CD4-positive, alpha-beta T cell treated with Interleukin-17A for 1 hour (primary cell): Measurements from ENCODE around the gene TMEM176B.

Experiments
- DNase-seq: peaks from one replicate; pipeline ENCODE4 v3.0.0-alpha.2; 2020

The TMEM176B gene

DNA sequence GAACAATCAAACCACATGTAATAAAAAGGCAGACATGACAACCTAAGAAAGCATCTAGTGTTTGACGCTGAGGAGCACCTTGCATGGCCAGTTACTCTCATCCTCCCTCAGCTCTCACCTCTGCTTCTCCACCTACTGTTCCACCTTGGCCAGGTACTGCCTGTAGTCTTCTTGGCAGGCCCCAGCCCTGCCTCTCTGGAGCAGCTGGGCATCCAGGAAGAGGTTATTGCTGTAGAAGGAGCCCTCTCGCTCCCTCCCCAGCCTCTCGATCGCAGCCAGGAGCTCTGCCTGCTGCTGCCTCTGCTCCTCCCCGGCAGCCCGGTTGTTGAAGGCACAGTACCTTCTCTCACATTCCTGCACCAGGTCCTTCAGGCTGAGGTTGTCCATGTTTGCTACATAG, 53.2 kb downstream of the TMEM176B start:
- DNase-seq = no peak

DNA sequence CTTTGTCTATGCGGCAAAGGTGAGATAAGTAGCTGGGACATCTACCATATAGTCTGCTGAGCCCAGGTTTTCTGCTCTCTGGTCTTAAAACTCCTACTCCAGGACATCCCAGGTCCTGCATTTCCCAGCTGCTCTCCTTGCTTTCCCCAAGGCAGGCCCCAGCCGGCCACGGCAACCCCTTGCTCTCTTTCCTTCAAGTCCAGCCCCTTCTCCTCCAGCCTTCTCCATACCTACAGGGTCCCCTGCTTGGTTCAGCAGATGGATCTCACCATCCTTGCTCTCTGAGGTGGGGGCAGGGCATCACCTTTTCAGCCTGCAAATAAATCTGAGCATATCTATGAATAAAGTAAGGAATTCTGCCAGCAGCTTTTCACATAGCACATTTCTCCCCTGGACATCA, 54.3 kb downstream of the TMEM176B start:
- DNase-seq = no peak

DNA sequence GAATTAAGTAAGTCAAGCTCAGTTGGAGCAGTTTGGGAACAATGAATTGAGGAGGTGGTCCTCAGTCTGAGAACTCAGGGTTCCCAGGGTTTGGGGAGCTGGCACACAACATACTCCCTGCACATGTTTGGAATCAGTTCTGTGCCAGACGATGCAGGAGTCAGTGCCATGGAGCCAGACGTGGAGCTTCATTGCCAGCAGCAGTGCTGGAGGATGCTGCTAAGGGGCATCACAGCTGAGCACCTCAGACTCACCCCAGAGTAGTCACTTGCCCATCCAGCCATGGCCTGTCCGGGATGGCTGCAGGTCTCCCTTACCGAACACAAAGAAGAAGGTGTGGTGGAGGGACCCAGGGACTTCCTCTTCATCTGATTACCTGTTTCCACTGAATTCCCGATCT, 55.1 kb downstream of the TMEM176B start:
- DNase-seq = no peak

DNA sequence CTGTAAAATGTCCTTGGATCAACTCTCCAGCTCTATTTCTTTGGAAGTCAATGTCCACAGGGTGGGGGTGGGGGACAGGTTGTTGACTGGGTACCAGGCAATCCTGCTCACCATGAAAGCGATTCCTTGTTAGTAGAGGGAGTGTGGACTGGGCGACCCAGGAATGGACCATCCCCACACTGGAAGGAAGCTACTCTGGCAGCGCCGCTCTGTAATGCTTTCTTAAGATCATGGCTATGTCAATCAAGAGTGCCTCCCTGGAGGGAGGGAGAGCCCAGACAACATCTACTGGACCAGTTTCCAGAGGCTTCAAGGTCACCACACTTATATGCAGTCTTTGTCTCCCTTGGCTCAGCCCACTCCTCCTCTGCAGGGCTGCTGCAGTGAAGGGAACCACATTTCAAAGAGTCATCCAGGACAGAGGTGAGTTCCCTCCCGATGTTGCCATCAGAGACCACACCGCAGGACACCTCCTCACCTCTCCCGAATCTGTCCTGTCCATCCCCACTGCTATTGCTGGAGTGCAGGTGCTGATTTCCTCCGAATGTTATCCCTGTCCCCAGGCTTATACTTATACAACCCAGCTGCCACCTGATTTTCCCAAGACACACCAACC, 56.0 kb downstream of the TMEM176B start:
- no peak for DNase-seq

DNA sequence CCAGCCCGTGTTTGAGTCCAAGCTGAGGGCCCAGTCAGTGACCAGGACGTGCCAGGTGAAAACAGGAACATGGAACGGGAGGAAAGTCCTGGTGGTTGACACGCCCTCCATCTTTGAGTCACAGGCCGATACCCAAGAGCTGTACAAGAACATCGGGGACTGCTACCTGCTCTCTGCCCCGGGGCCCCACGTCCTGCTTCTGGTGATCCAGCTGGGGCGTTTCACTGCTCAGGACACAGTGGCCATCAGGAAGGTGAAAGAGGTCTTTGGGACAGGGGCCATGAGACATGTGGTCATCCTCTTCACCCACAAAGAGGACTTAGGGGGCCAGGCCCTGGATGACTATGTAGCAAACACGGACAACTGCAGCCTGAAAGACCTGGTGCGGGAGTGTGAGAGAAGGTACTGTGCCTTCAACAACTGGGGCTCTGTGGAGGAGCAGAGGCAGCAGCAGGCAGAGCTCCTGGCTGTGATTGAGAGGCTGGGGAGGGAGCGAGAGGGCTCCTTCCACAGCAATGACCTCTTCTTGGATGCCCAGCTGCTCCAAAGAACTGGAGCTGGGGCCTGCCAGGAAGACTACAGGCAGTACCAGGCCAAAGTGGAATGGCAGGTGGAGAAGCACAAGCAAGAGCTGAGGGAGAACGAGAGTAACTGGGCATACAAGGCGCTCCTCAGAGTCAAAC, 57.7 kb downstream of the TMEM176B start:
- no peak for DNase-seq
